GM19035 (cell line): Measurements from ENCODE around the gene PEX6.
"Not testable (repeated sequence)": the region's sequence is repeated elsewhere in the genome, so short reads cannot be mapped to it uniquely, and the experiment has no call there.

Source experiments
- ATAC-seq: cut with Tn5 transposase; IDR thresholded peaks from one replicate; pipeline ENCODE4 v1.9.1; 2021; ENCODE audit not compliant: unreplicated experiment

PEX6 gene

GRCh38 chr6:42966571-42966970 lies 12.4 kb downstream of the PEX6 start:
- ATAC-seq = no peak

GRCh38 chr6:42963855-42964605 lies 15.0 kb downstream of the PEX6 start:
- no peak for ATAC-seq

GRCh38 chr6:42963179-42963854 lies 15.7 kb downstream of the PEX6 start:
- ATAC-seq = no peak

- ATAC-seq = no peak
Measured at GRCh38 chr6:42962502-42963178, 16.3 kb downstream of the PEX6 start.

GRCh38 chr6:42962096-42962495 lies 16.9 kb downstream of the PEX6 start:
- no peak for ATAC-seq

GRCh38 chr6:42961020-42961470 lies 17.9 kb downstream of the PEX6 start:
- ATAC-seq = no peak

- no peak for ATAC-seq
Measured at GRCh38 chr6:42960243-42961019, 18.6 kb downstream of the PEX6 start, which contains the start of gene GNMT. TSS of gene GNMT (plus strand) at chr6:42960754. CDS start at chr6:42960768, 14 bp downstream.

- ATAC-seq = no peak
Measured at GRCh38 chr6:42959917-42960242, 19.1 kb downstream of the PEX6 start.

GRCh38 chr6:42958125-42958524 lies 20.9 kb downstream of the PEX6 start:
- ATAC-seq = no peak

GRCh38 chr6:42954405-42954804 lies 24.6 kb downstream of the PEX6 start:
- not testable (repeated sequence) for ATAC-seq

GRCh38 chr6:42952389-42952788 lies 26.6 kb downstream of the PEX6 start:
- no peak for ATAC-seq

GRCh38 chr6:42947950-42948349 lies 31.0 kb downstream of the PEX6 start:
- no peak for ATAC-seq

GRCh38 chr6:42942444-42942843 lies 36.5 kb downstream of the PEX6 start:
- ATAC-seq = no peak

GRCh38 chr6:42941356-42941755 lies 37.6 kb downstream of the PEX6 start:
- ATAC-seq = not testable (repeated sequence)

GRCh38 chr6:42940493-42941045 lies 38.4 kb downstream of the PEX6 start:
- ATAC-seq = no peak

GRCh38 chr6:42939810-42940167 lies 39.2 kb downstream of the PEX6 start:
- ATAC-seq = no peak

- ATAC-seq = no peak
Measured at GRCh38 chr6:42938987-42939809, 39.8 kb downstream of the PEX6 start.

GRCh38 chr6:42938428-42938796 lies 40.6 kb downstream of the PEX6 start:
- no peak for ATAC-seq

GRCh38 chr6:42937548-42938427 lies 41.2 kb downstream of the PEX6 start:
- no peak for ATAC-seq
